OCI-LY1 (cell line): Measurements from ENCODE around the gene LAMB3.

ENCODE experiments used
- H2AFZ ChIP-seq: fragments of 200-600 bp; sonication (generic), shearing (Covaris generic); 2 replicates; pipeline ENCODE4 v1.6.0; 2014; ENCODE audit warnings: antibody characterized with exemption, mild to moderate bottlenecking, low read length
- H3F3A ChIP-seq: fragments of 200-600 bp; sonication (generic), shearing (Covaris generic); 2 replicates; pipeline ENCODE4 v1.6.0; 2014; ENCODE audit warnings: mild to moderate bottlenecking, antibody characterized with exemption, low read length, moderate library complexity; ENCODE audit not compliant: insufficient read depth
- H3K27ac ChIP-seq: fragments of 200-600 bp; sonication (generic); 2 replicates; pipeline ENCODE4 v1.5.1; 2014; ENCODE audit warnings: low read length, mixed run types, mild to moderate bottlenecking, low read depth; ENCODE audit not compliant: poor library complexity, severe bottlenecking
- H3K27me3 ChIP-seq: fragments of 200-600 bp; sonication (generic); 2 replicates; pipeline ENCODE4 v1.6.0; 2014; ENCODE audit warnings: antibody characterized with exemption, mild to moderate bottlenecking, low read length, moderate library complexity; ENCODE audit not compliant: insufficient read depth
- H3K36me3 ChIP-seq: fragments of 200-600 bp; sonication (generic); 2 replicates; pipeline ENCODE4 v1.6.1; 2014; ENCODE audit warnings: mild to moderate bottlenecking, antibody characterized with exemption, low read length, moderate library complexity, mixed read lengths; ENCODE audit not compliant: insufficient read depth
- H3K4me1 ChIP-seq: fragments of 200-600 bp; sonication (generic); 2 replicates; pipeline ENCODE4 v1.5.1; 2014; ENCODE audit warnings: mild to moderate bottlenecking, low read length, moderate library complexity; ENCODE audit not compliant: insufficient read depth, severe bottlenecking
- H3K4me2 ChIP-seq: fragments of 200-600 bp; sonication (generic), shearing (Covaris generic); 2 replicates; pipeline ENCODE4 v1.6.1; 2014; ENCODE audit warnings: low read length
- H3K4me3 ChIP-seq: fragments of 200-600 bp; sonication (generic); 2 replicates; pipeline ENCODE4 v1.5.1; 2014; ENCODE audit warnings: low read length, low read depth, mild to moderate bottlenecking, mixed read lengths; ENCODE audit not compliant: poor library complexity, severe bottlenecking
- H3K79me2 ChIP-seq: fragments of 200-600 bp; shearing (Covaris generic); 2 replicates; pipeline ENCODE4 v1.6.1; 2016; ENCODE audit warnings: mixed run types, low read length, mixed read lengths; ENCODE audit not compliant: insufficient read depth
- H3K9ac ChIP-seq: fragments of 200-600 bp; sonication (generic), shearing (Covaris generic); 2 replicates; pipeline ENCODE4 v1.6.1; 2014; ENCODE audit warnings: mild to moderate bottlenecking, low read length, mixed read lengths
- H3K9me2 ChIP-seq: fragments of 200-600 bp; sonication (generic), shearing (Covaris generic); 2 replicates; pipeline ENCODE4 v1.6.1; 2014; ENCODE audit warnings: low read depth, mild to moderate bottlenecking, low read length, mixed read lengths
- H3K9me3 ChIP-seq: fragments of 200-600 bp; shearing (Covaris generic); 2 replicates; pipeline ENCODE4 v1.6.1; 2014; ENCODE audit warnings: low read length, mixed read lengths
- H4K20me1 ChIP-seq: fragments of 200-600 bp; sonication (generic), shearing (Covaris generic); 2 replicates; pipeline ENCODE4 v1.6.0; 2016; ENCODE audit warnings: mild to moderate bottlenecking, low read length; ENCODE audit not compliant: insufficient read depth
- EZH2 ChIP-seq: fragments of 200-600 bp; sonication (generic), shearing (Covaris generic); IDR thresholded peaks from 2 replicates; pipeline ENCODE4 v1.8.0; 2017; ENCODE audit warnings: borderline replicate concordance, mixed run types, mild to moderate bottlenecking, antibody characterized with exemption, low read length, moderate library complexity, mixed read lengths
- TF ChIP-seq, protein P1 (sequence below): fragments of 200-600 bp; sonication (generic), shearing (Covaris generic); IDR thresholded peaks from 2 replicates; pipeline ENCODE4 v1.5.1; 2017; ENCODE audit warnings: mild to moderate bottlenecking, antibody characterized with exemption, low read length, moderate library complexity, mixed read lengths

Gene LAMB3

DNA sequence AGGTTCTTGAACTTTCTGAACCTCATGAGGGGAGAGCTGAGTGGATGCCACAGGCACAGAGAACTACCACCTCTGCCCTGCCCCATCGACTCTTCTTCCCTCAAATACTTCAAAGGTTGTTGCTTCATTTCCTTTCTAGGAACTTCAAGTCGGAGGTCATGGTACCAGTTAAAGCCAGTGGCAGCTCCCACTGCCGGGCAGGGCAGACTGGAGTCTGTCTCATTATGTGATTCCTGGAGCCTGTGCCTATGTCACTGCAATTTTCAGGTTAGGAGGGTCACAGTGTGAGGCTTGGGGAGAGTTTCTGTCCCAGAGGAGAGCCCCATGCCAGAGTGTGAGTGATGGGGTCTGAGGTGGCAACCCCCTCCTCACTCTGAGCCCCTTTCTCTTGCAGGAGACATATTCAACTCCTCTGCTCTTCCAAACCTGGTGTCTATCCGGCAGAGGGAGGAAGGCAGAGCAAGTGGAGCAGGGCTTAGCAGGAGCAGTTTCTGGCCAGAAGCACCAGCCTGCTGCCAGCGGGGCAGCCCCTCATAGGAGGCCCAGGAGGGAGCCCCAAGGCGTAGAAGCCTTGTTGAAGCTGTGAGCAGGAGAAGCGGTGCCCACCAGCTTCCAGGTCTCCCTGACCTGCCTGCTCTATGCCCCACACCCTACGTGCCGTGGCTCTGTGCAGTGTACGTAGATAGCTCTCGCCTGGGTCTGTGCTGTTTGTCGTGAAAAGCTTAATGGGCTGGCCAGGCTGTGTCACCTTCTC lies 39.4 kb downstream of the LAMB3 start:
- Histone ChIP-seq H3K9ac (no peak overlapping the region), H3K9me2 (no peaks in the 10 kb centered on the region), H3K4me3 (no peak overlapping the region), H2AFZ (no peak overlapping the region), H3K4me1 (no peaks in the 10 kb centered on the region), H3K9me3 (no peaks in the 10 kb centered on the region), H3K27me3 (no peaks in the 10 kb centered on the region), H3K79me2 (no peaks in the 10 kb centered on the region), H3K4me2 (no peak overlapping the region), H3K27ac (no peak overlapping the region), H4K20me1 (no peaks in the 10 kb centered on the region), H3F3A (no peaks in the 10 kb centered on the region), H3K36me3 (no peaks in the 10 kb centered on the region)
- TF ChIP-seq, protein P1, sequence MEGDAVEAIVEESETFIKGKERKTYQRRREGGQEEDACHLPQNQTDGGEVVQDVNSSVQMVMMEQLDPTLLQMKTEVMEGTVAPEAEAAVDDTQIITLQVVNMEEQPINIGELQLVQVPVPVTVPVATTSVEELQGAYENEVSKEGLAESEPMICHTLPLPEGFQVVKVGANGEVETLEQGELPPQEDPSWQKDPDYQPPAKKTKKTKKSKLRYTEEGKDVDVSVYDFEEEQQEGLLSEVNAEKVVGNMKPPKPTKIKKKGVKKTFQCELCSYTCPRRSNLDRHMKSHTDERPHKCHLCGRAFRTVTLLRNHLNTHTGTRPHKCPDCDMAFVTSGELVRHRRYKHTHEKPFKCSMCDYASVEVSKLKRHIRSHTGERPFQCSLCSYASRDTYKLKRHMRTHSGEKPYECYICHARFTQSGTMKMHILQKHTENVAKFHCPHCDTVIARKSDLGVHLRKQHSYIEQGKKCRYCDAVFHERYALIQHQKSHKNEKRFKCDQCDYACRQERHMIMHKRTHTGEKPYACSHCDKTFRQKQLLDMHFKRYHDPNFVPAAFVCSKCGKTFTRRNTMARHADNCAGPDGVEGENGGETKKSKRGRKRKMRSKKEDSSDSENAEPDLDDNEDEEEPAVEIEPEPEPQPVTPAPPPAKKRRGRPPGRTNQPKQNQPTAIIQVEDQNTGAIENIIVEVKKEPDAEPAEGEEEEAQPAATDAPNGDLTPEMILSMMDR, result no peak
- TF ChIP-seq EZH2, result no peak

DNA sequence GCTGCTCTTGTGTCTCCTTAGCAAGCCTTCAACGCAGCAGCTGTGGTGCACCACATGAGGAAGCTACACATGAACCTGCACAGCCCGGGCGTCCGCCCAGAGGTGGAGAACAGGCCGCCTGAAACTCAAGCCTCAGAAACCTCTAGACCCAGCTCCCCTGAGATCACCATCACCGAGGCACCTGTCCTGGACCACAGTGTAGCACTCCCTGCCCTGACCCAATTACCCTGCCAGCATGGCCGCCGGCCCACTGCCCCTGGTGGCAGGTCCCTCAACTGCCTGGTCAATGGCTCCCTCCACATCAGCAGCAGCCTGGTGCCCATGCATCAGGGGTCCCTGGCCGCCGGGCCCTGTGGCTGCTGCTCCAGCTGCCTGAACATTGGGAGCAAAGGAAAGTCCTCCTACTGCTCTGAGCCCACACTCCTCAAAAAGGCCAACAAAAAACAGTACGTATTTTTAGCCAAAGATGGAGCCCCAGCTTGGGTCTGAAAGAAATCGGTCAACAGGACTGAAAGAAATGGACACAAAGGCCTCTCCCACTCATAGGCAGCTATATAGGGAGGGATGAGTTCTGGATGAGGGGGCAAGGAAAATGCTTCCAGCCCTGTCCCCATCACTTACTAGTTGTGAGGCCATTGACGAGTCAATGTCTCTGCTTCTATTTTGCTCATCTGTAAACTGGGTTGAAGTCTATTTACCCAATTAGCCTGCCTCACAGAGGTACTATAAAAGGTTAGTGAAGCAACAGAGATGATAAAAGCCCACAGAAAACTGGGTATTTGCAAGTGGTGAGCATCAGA lies 40.3 kb downstream of the LAMB3 start:
- Histone ChIP-seq H3K9me2 (no peaks in the 10 kb centered on the region), H3K36me3 (no peaks in the 10 kb centered on the region), H3K9ac (no peak overlapping the region), H3K27ac (no peak overlapping the region), H3K4me1 (no peaks in the 10 kb centered on the region), H3K4me2 (no peak overlapping the region), H3K4me3 (no peak overlapping the region), H3F3A (no peaks in the 10 kb centered on the region), H4K20me1 (no peaks in the 10 kb centered on the region), H3K79me2 (no peaks in the 10 kb centered on the region), H3K9me3 (no peaks in the 10 kb centered on the region), H3K27me3 (no peaks in the 10 kb centered on the region), H2AFZ (no peak overlapping the region)
- TF ChIP-seq, protein P1, result no peak
- no peak for TF ChIP-seq EZH2

DNA sequence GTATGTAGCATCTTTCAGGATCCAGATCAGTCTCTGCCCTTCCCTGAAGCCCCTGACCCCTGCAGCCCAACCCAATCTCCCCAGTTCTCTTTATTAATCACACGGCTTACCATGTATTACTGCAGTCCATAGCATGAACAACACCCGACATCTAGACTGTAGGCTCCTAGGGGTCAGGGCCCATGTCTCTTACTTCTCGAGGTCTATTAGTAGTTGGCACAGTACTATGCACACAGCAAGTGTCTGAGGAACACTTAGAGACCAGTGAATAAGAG lies 41.7 kb downstream of the LAMB3 start:
- Histone ChIP-seq H3K9me3 (no peaks in the 10 kb centered on the region), H3K36me3 (no peaks in the 10 kb centered on the region), H3K9me2 (no peaks in the 10 kb centered on the region)

More for the DNA sequence above, 41.7 kb downstream of the LAMB3 start:
- no peak overlapping the region for H3K27ac ChIP-seq
- no peaks in the 10 kb centered on the region for H3F3A ChIP-seq
- TF ChIP-seq EZH2, result no peak
- TF ChIP-seq, protein P1, result no peak
- no peak overlapping the region for H3K9ac ChIP-seq
- H4K20me1 ChIP-seq, result no peaks in the 10 kb centered on the region
- H3K79me2 ChIP-seq, result no peaks in the 10 kb centered on the region
- no peaks in the 10 kb centered on the region for H3K4me1 ChIP-seq
- H3K4me2 ChIP-seq, result no peak overlapping the region
- no peak overlapping the region for H3K4me3 ChIP-seq
- no peaks in the 10 kb centered on the region for H3K27me3 ChIP-seq
- no peak overlapping the region for H2AFZ ChIP-seq
